GM19395 (cell line): ENCODE results near the gene TP53RK.

ENCODE experiments used
- ATAC-seq: cut with Tn5 transposase; IDR thresholded peaks from one replicate; pipeline ENCODE4 v1.9.1; 2021; ENCODE audit warnings: mild to moderate bottlenecking, moderate library complexity; ENCODE audit not compliant: unreplicated experiment

Gene TP53RK

GRCh38 chr20:46689082-46689753 is at the start of gene TP53RK:
TSS of gene TP53RK (minus strand) at chr20:46689444. CDS start at chr20:46689414, 30 bp downstream.
- peak; percentile 96 for ATAC-seq

- no peak for ATAC-seq
Observed at GRCh38 chr20:46735436-46735835, 46.2 kb upstream of the TP53RK start.

- ATAC-seq, result no peak
Observed at GRCh38 chr20:46731770-46732169, 42.5 kb upstream of the TP53RK start.

- ATAC-seq, result no peak
Observed at GRCh38 chr20:46725186-46726165, 36.2 kb upstream of the TP53RK start.

- ATAC-seq, result no peak
Observed at GRCh38 chr20:46724343-46724959, 35.2 kb upstream of the TP53RK start.

- no peak for ATAC-seq
Observed at GRCh38 chr20:46723039-46723438, 33.8 kb upstream of the TP53RK start.

GRCh38 chr20:46722450-46722849 is 33.2 kb upstream of the TP53RK start:
- no peak for ATAC-seq

GRCh38 chr20:46721476-46721875 is 32.2 kb upstream of the TP53RK start:
- ATAC-seq, result no peak

- ATAC-seq, result no peak
Observed at GRCh38 chr20:46720776-46721425, 31.7 kb upstream of the TP53RK start.

GRCh38 chr20:46720019-46720418 is 30.8 kb upstream of the TP53RK start:
- no peak for ATAC-seq

GRCh38 chr20:46717818-46718541 is 28.7 kb upstream of the TP53RK start:
- ATAC-seq, result no peak

- ATAC-seq, result no peak
Observed at GRCh38 chr20:46715292-46715756, 26.1 kb upstream of the TP53RK start.

GRCh38 chr20:46713957-46714834 is 25.0 kb upstream of the TP53RK start:
- ATAC-seq, result no peak

GRCh38 chr20:46712056-46712636 is 22.9 kb upstream of the TP53RK start:
- no peak for ATAC-seq

- ATAC-seq, result no peak
Observed at GRCh38 chr20:46710153-46710913, 21.1 kb upstream of the TP53RK start.

- no peak for ATAC-seq
Observed at GRCh38 chr20:46709459-46710152, 20.4 kb upstream of the TP53RK start, which contains the start of gene SLC2A10. TSS of gene SLC2A10 (plus strand) at chr20:46709649. CDS start at chr20:46709737, 88 bp downstream.

GRCh38 chr20:46709055-46709458 is 19.8 kb upstream of the TP53RK start:
- ATAC-seq, result no peak
